H1 (cell line): ENCODE results near the gene MYO9B. TPM values are rescaled to one million over a fixed set of nuclear protein-coding genes. Genes with fewer than 3 reads are reported as not detected.

Experiments
- CTCF ChIA-PET: fragments of 300-600 bp; sonication (Branson Sonifier 250); formaldehyde crosslinking; loops from one replicate; lab custom pipeline; 2021; ENCODE audit not compliant: partially characterized antibody; lab: Charles Lee
- POLR2A ChIA-PET: fragments of 300-600 bp; sonication (Branson Sonifier 250); formaldehyde crosslinking; loops from one replicate; lab custom pipeline; 2021; ENCODE audit warnings: inconsistent platforms; ENCODE audit not compliant: partially characterized antibody; lab: Charles Lee
- DNase-seq, 2 experiments: peaks; one replicate each; pipeline versions ENCODE4 v3.0.0 to v3.0.0-alpha.2; 2010 to 2022; ENCODE audit warnings: low spot score in 2 of 2, low read depth in 1 of 2, mixed read lengths in 1 of 2
- FAIRE-seq: peaks from 2 replicates; lab custom pipeline; 2011; peaks lifted over from hg19 to GRCh38; lab: Jason Lieb, UNC
- H2AFZ ChIP-seq: 2 replicates; pipeline ENCODE4 v1.8.1; 2012; ENCODE audit warnings: low read length, inconsistent platforms
- H2AK5ac ChIP-seq: 2 replicates; pipeline ENCODE4 v1.6.1; 2013; ENCODE audit warnings: low read depth, low read length
- H2BK120ac ChIP-seq: replicated peaks from 2 replicates; pipeline ENCODE3; 2013; ENCODE audit warnings: low read depth, low read length, inconsistent platforms
- H2BK12ac ChIP-seq: 2 replicates; pipeline ENCODE4 v1.6.1; 2013; ENCODE audit warnings: low read depth, low read length
- H2BK15ac ChIP-seq: 2 replicates; pipeline ENCODE4 v1.6.1; 2013; ENCODE audit warnings: low read length
- H2BK20ac ChIP-seq: 2 replicates; pipeline ENCODE4 v1.6.1; 2013; ENCODE audit warnings: low read length
- H2BK5ac ChIP-seq: 2 replicates; pipeline ENCODE4 v1.6.1; 2013; ENCODE audit warnings: low read depth, low read length
- H3K14ac ChIP-seq: 2 replicates; pipeline ENCODE4 v1.6.1; 2013; ENCODE audit warnings: inconsistent platforms; ENCODE audit not compliant: insufficient read length
- H3K18ac ChIP-seq: 2 replicates; pipeline ENCODE4 v1.6.1; 2013; ENCODE audit warnings: low read length; ENCODE audit errors: extremely low read depth
- H3K23ac ChIP-seq: 2 replicates; pipeline ENCODE4 v1.6.1; 2013; ENCODE audit warnings: inconsistent platforms; ENCODE audit not compliant: insufficient read length
- H3K23me2 ChIP-seq: 2 replicates; pipeline ENCODE4 v1.6.1; 2013; ENCODE audit warnings: low read depth, low read length
- H3K27ac ChIP-seq: 2 replicates; pipeline ENCODE4 v1.6.1; 2011; ENCODE audit warnings: low read depth, low read length, inconsistent platforms
- H3K27me3 ChIP-seq, 4 experiments: replicated peaks in 1 of 4; 1 replicate in 1 of 4; 2 replicates in 3 of 4; pipeline versions ENCODE4 v1.6.1 to v1.8.1; 2011 to 2013; ENCODE audit warnings: low read length in 3 of 4, mild to moderate bottlenecking in 3 of 4, inconsistent platforms in 2 of 4, mixed read lengths in 2 of 4, moderate library complexity in 1 of 4; ENCODE audit not compliant: control insufficient read depth in 3 of 4, insufficient read depth in 3 of 4; ENCODE audit errors: extremely low read depth in 1 of 4
- H3K36me3 ChIP-seq, 4 experiments: 2 replicates each; pipeline versions ENCODE4 v1.6.1 to v1.8.1; 2011 to 2013; ENCODE audit warnings: mild to moderate bottlenecking in 4 of 4, low read length in 3 of 4, moderate library complexity in 2 of 4, control low read depth in 1 of 4, inconsistent platforms in 1 of 4; ENCODE audit not compliant: insufficient read depth in 4 of 4, control insufficient read depth in 2 of 4
- H3K4ac ChIP-seq: replicated peaks from 2 replicates; pipeline ENCODE3; 2013; ENCODE audit warnings: low read length, low read depth, mixed read lengths, inconsistent platforms; ENCODE audit not compliant: insufficient read length
- H3K4me1 ChIP-seq, 4 experiments: replicated peaks in 1 of 4; 1 replicate in 1 of 4; 2 replicates in 3 of 4; pipeline versions ENCODE4 v1.6.1 to v1.8.1; 2011 to 2013; ENCODE audit warnings: low read length in 3 of 4, inconsistent platforms in 2 of 4, mixed read lengths in 1 of 4; ENCODE audit not compliant: insufficient read depth in 4 of 4, control insufficient read depth in 3 of 4
- H3K4me2 ChIP-seq, 2 experiments: 2 replicates each; pipeline versions ENCODE4 v1.6.1 to v1.8.1; 2011 to 2013; ENCODE audit warnings: low read depth in 2 of 2, low read length in 2 of 2, control low read depth in 1 of 2, inconsistent platforms in 1 of 2, mild to moderate bottlenecking in 1 of 2; ENCODE audit not compliant: insufficient read depth in 1 of 2
- H3K4me3 ChIP-seq, 4 experiments: fragments of 200-600, 300-600 bp in 1 of 4; sonication (generic), shearing (Covaris generic), sonication (Bioruptor Twin) in 1 of 4; 2 replicates each; pipeline versions ENCODE4 v1.5.1 to v1.8.1; 2011 to 2016; ENCODE audit warnings: low read length in 4 of 4, low read depth in 3 of 4, control low read depth in 2 of 4, inconsistent platforms in 2 of 4, mild to moderate bottlenecking in 2 of 4, mixed read lengths in 1 of 4, moderate library complexity in 1 of 4; ENCODE audit not compliant: insufficient read depth in 2 of 4; ENCODE audit errors: extremely low read depth in 1 of 4
- H3K56ac ChIP-seq: replicated peaks from 2 replicates; pipeline ENCODE3; 2013; ENCODE audit warnings: low read depth, mild to moderate bottlenecking, mixed read lengths, low read length, inconsistent platforms; ENCODE audit not compliant: insufficient read length
- H3K79me1 ChIP-seq: 2 replicates; pipeline ENCODE4 v1.6.1; 2013; ENCODE audit warnings: low read depth, low read length, control low read depth
- H3K79me2 ChIP-seq, 2 experiments: 2 replicates each; pipeline versions ENCODE4 v1.6.1 to v1.8.1; 2012 to 2013; ENCODE audit warnings: low read length in 2 of 2, mild to moderate bottlenecking in 2 of 2, inconsistent platforms in 1 of 2; ENCODE audit not compliant: insufficient read depth in 2 of 2, control insufficient read depth in 1 of 2
- H3K9ac ChIP-seq, 4 experiments: replicated peaks in 1 of 4; 1 replicate in 1 of 4; 2 replicates in 3 of 4; pipeline versions ENCODE4 v1.6.1 to v1.8.1; 2011 to 2013; ENCODE audit warnings: low read depth in 3 of 4, low read length in 3 of 4, control low read depth in 2 of 4, mild to moderate bottlenecking in 2 of 4, moderate library complexity in 2 of 4, inconsistent platforms in 1 of 4; ENCODE audit errors: extremely low read depth in 1 of 4
- H3K9me3 ChIP-seq, 2 experiments: 2 replicates each; pipeline versions ENCODE4 v1.6.1 to v1.8.1; 2012 to 2013; ENCODE audit warnings: mild to moderate bottlenecking in 2 of 2, moderate library complexity in 2 of 2, control low read depth in 1 of 2, inconsistent platforms in 1 of 2, low read depth in 1 of 2, low read length in 1 of 2, mixed read lengths in 1 of 2; ENCODE audit not compliant: insufficient read depth in 2 of 2
- H4K20me1 ChIP-seq, 2 experiments: replicated peaks in 1 of 2; 2 replicates each; pipeline versions ENCODE3 to v1.8.1; 2011 to 2013; ENCODE audit warnings: inconsistent platforms in 2 of 2, low read length in 2 of 2, mild to moderate bottlenecking in 1 of 2; ENCODE audit not compliant: insufficient read depth in 2 of 2, control insufficient read depth in 1 of 2
- H4K5ac ChIP-seq: 2 replicates; pipeline ENCODE4 v1.6.1; 2013; ENCODE audit warnings: low read length, low read depth, mixed read lengths, inconsistent platforms; ENCODE audit not compliant: insufficient read length
- H4K8ac ChIP-seq: 2 replicates; pipeline ENCODE4 v1.8.0; 2013; ENCODE audit warnings: mild to moderate bottlenecking, moderate library complexity, low read length, inconsistent platforms; ENCODE audit not compliant: insufficient read depth; ENCODE audit errors: extremely low read depth
- H4K91ac ChIP-seq: replicated peaks from 2 replicates; pipeline ENCODE3; 2013; ENCODE audit warnings: low read length, mixed read lengths, inconsistent platforms; ENCODE audit not compliant: insufficient read length
- CREB1 ChIP-seq: IDR thresholded peaks from 2 replicates; pipeline ENCODE4 v1.6.1; 2012; ENCODE audit warnings: inconsistent platforms
- E2F6 ChIP-seq: IDR thresholded peaks from 2 replicates; pipeline ENCODE4 v1.6.1; 2012; ENCODE audit warnings: inconsistent platforms
- FOSL1 ChIP-seq: IDR thresholded peaks from 2 replicates; pipeline ENCODE4 v1.6.1; 2011; ENCODE audit warnings: mild to moderate bottlenecking, low read depth, low read length, moderate library complexity; ENCODE audit not compliant: insufficient read depth
- GABPA ChIP-seq: IDR thresholded peaks from 2 replicates; pipeline ENCODE4 v1.6.1; 2011; ENCODE audit warnings: mild to moderate bottlenecking, low read length, moderate library complexity, borderline replicate concordance; ENCODE audit not compliant: insufficient read depth
- MAX ChIP-seq: IDR thresholded peaks from 2 replicates; pipeline ENCODE4 v1.6.1; 2012; ENCODE audit warnings: inconsistent platforms
- NANOG ChIP-seq: IDR thresholded peaks from 2 replicates; pipeline ENCODE4 v1.6.1; 2011; ENCODE audit warnings: low read length, low read depth, mild to moderate bottlenecking, inconsistent platforms; ENCODE audit not compliant: insufficient read depth, poor library complexity, severe bottlenecking
- POLR2A ChIP-seq, 2 experiments: IDR thresholded peaks; 1 replicate in 1 of 2; 2 replicates in 1 of 2; pipeline ENCODE4 v1.6.1; 2011; ENCODE audit warnings: low read depth in 2 of 2, low read length in 2 of 2, mild to moderate bottlenecking in 2 of 2; ENCODE audit errors: control extremely low read depth in 1 of 2
- RAD21 ChIP-seq, 2 experiments: IDR thresholded peaks in 1 of 2; conservative IDR thresholded peaks in 1 of 2; 2 replicates each; pipeline ENCODE4 v1.6.1; 2011; ENCODE audit warnings: low read depth in 2 of 2, low read length in 2 of 2, improper control_type of control experiment in 1 of 2, inconsistent platforms in 1 of 2, mild to moderate bottlenecking in 1 of 2, moderate library complexity in 1 of 2
- RFX5 ChIP-seq: IDR thresholded peaks from 2 replicates; pipeline ENCODE4 v1.6.1; 2011; ENCODE audit warnings: low read depth, low read length, improper control_type of control experiment, borderline replicate concordance
- SRF ChIP-seq: IDR thresholded peaks from 2 replicates; pipeline ENCODE4 v1.6.1; 2011; ENCODE audit warnings: mild to moderate bottlenecking, low read depth, low read length, moderate library complexity
- TBP ChIP-seq: IDR thresholded peaks from 2 replicates; pipeline ENCODE4 v1.6.1; 2011; ENCODE audit warnings: low read depth, low read length, improper control_type of control experiment
- WGBS, 2 experiments: shearing (Covaris generic) in 1 of 2; methylation state at CpG; one replicate each; pipeline versions ENCODE4 v1.1.6 to v1.1.7; 2013 to 2015; ENCODE audit warnings: low lambda C conversion rate in 2 of 2, mixed read lengths in 2 of 2, inconsistent platforms in 1 of 2, low coverage in 1 of 2, missing lambda C conversion rate in 1 of 2; ENCODE audit not compliant: insufficient replicate concordance in 2 of 2, insufficient coverage in 1 of 2, insufficient read length in 1 of 2; ENCODE audit errors: extremely low coverage in 1 of 2, missing lambda C conversion rate in 1 of 2; 5-methylcytosine and 5-hydroxymethylcytosine counted together
- polyA plus RNA-seq, 7 experiments: library from polyadenylated mRNA; depleted of rRNA in 3 of 7; stranded (reverse) in 5 of 7; unstranded in 2 of 7; fragments of >200 nt in 5 of 7; fragments of 200-250 nt in 2 of 7; gene quantifications; 1 replicate in 5 of 7; 2 replicates in 1 of 7; 4 replicates in 1 of 7; pipeline versions ENCODE4 v1.2.1 to v1.2.3, GENCODE V29; 2011 to 2013; ENCODE audit warnings: missing spikeins in 2 of 7, mixed read lengths in 2 of 7
- total RNA-seq: library from RNA; stranded (reverse); fragmentation: NEBNext Ultra II Directional; extraction: Animal tissue kit (Norgen Biotek cat#: 25700); gene quantifications from 2 replicates; pipeline ENCODE4 v1.2.1, GENCODE V29; 2021

Gene MYO9B
- total and polyA plus RNA-seq, 2 of the 8 experiments (the other 6 are each of a cell fraction or from before 2014, with no cell fraction given): 27.6 to 77.1 TPM

- Histone ChIP-seq H3K23ac (no peak overlapping the region), H3K4ac (peak overlapping the region; percentile 74), H3K4me2 (peak overlapping the region; percentile 74 to 83), H2BK15ac (0 out of 2 replicates have a peak overlapping the region, but pooled peaks have one; percentile 18), H3K9me3 (no peaks in the 10 kb centered on the region), H3K36me3 (peaks cover 0 to 9% (median 2%) of the 10 kb centered on the region in 4 experiments; a peak in 4 of 8 replicates), H2BK12ac (no peak overlapping the region), H4K91ac (peak overlapping the region; percentile 44), H4K20me1 (peaks cover 13 to 15% of the 10 kb centered on the region in 2 experiments), H3K23me2 (peaks cover 2% of the 10 kb centered on the region; the same call in 1 of the 2 replicates), H4K8ac (peak overlapping the region; percentile 80), H2BK5ac (peak overlapping the region; percentile 87; the same call in 1 of the 2 replicates), H3K27ac (no peak overlapping the region), H3K18ac (peak overlapping the region; percentile 89; the same call in 1 of the 2 replicates), H2AK5ac (peak overlapping the region; percentile 24; the same call in 1 of the 2 replicates), H2AFZ (no peak overlapping the region), H3K56ac (no peak overlapping the region), H3K79me1 (peaks cover 12% of the 10 kb centered on the region), H4K5ac (no peak overlapping the region), H3K27me3 (no peaks in the 10 kb centered on the region), H2BK20ac (no peak overlapping the region), H3K4me1 (peaks cover 3 to 30% (median 21%) of the 10 kb centered on the region in 4 experiments), H3K79me2 (peaks cover 26 to 52% of the 10 kb centered on the region in 2 experiments; a peak in 3 of 4 replicates), H3K9ac (peak overlapping the region in 2 of 4 experiments; percentile 56 to 62; a peak in 2 of 7 replicates), H3K4me3 (peak overlapping the region; percentile 68 to 83 (median 78)), H3K14ac (no peak overlapping the region), H2BK120ac (no peak overlapping the region)
- ChIA-PET CTCF (interaction anchor here (0.7 to 1.9 kb wide), 9 partner anchors 9 to 218 kb away, joined by 3 to 7 read pairs (median 3); partner anchors contain the start of genes ABHD8, BABAM1 and USE1), POLR2A (interaction anchor here (0.8 to 6.4 kb wide), 13 partner anchors 9 to 49 kb away, joined by 3 to 118 read pairs (median 5); partner anchors contain the start of genes ANKLE1, BABAM1, OCEL1 and USE1)
- FAIRE-seq (no peak), DNase-seq (no peak)
- 53% methylated on average over 8 of the region's 8 CpGs; no CpG with 5 or more reads in 1 of the 2 experiments for WGBS, 2 experiments
- no peak for TF ChIP-seq NANOG
- TF ChIP-seq E2F6: no peak
- no peak for TF ChIP-seq POLR2A (IDR thresholded peaks at IDR 0.05; ENCODE audit: control extremely low read depth in 1 of 2, low read depth in 2 of 2, low read length in 2 of 2)
- no peak for TF ChIP-seq CREB1
- no peak for TF ChIP-seq RAD21 (IDR thresholded peaks at IDR 0.05 in 1 of 2, conservative IDR thresholded peaks at IDR 0.05 in 1 of 2; ENCODE audit: low read depth in 2 of 2, low read length in 2 of 2)
- no peak for TF ChIP-seq TBP
- no peak for TF ChIP-seq SRF
- no peak for TF ChIP-seq RFX5
- no peak for TF ChIP-seq GABPA
- no peak for TF ChIP-seq MAX
- no peak for TF ChIP-seq FOSL1
Measured at GRCh38 chr19:17243211-17243829, 167.7 kb downstream of the MYO9B start.
